ENCODE results near the gene HEPN1. TPM values are rescaled to one million over a fixed set of nuclear protein-coding genes. Genes with fewer than 3 reads are reported as not detected.

Gene HEPN1
- polyA plus RNA-seq, 3 donors: 1.3 to 2.2 (median 1.8) TPM

- DNase-seq: no peak
These were observed 38.1 kb upstream of the HEPN1 start for GRCh38 chr11:124880958-124881357.

- no peak for DNase-seq
These were observed 36.5 kb upstream of the HEPN1 start for GRCh38 chr11:124882339-124883071.

- no peak for DNase-seq
These were observed 34.7 kb upstream of the HEPN1 start for GRCh38 chr11:124884340-124884739.

- DNase-seq: no peak
These were observed 34.1 kb upstream of the HEPN1 start for GRCh38 chr11:124884869-124885479.

GRCh38 chr11:124886476-124886875, 32.6 kb upstream of the HEPN1 start:
- DNase-seq: no peak

GRCh38 chr11:124886978-124887666, 31.9 kb upstream of the HEPN1 start:
- no peak for DNase-seq

GRCh38 chr11:124887667-124888013, 31.4 kb upstream of the HEPN1 start:
- DNase-seq: no peak

GRCh38 chr11:124889191-124890091, 29.6 kb upstream of the HEPN1 start:
- no peak for DNase-seq

GRCh38 chr11:124890151-124890550, 28.9 kb upstream of the HEPN1 start:
- no peak for DNase-seq

- DNase-seq: no peak
These were observed 28.2 kb upstream of the HEPN1 start for GRCh38 chr11:124890683-124891372.

- no peak for DNase-seq
These were observed 27.6 kb upstream of the HEPN1 start for GRCh38 chr11:124891373-124891861.

- DNase-seq: no peak
These were observed 26.9 kb upstream of the HEPN1 start for GRCh38 chr11:124892146-124892545.

- no peak for DNase-seq
These were observed 26.1 kb upstream of the HEPN1 start for GRCh38 chr11:124892750-124893454.

- DNase-seq: no peak
These were observed 25.2 kb upstream of the HEPN1 start for GRCh38 chr11:124893781-124894401.

- no peak for DNase-seq
These were observed 24.2 kb upstream of the HEPN1 start for GRCh38 chr11:124894606-124895430.

GRCh38 chr11:124895471-124895971, 23.5 kb upstream of the HEPN1 start:
- DNase-seq: no peak

- DNase-seq: no peak
These were observed 22.8 kb upstream of the HEPN1 start for GRCh38 chr11:124896071-124896750.

- no peak for DNase-seq
These were observed 22.1 kb upstream of the HEPN1 start for GRCh38 chr11:124896821-124897391.

All from renal pelvis (tissue), 4 donors.